ENCODE data around the gene TRIL.

- TF ChIP-seq CTCF (IDR thresholded peaks at IDR 0.05; ENCODE audit: low read depth, low read length) (no peak), POLR2A (IDR thresholded peaks at IDR 0.05; ENCODE audit: extremely low read depth, insufficient read length) (no peak)
Measured at GRCh38 chr7:28941633-28942032, 16.5 kb downstream of the TRIL start.

Data from NB4 (cell line).